ENCODE data around the gene CIBAR2. TPM values are rescaled to one million over a fixed set of nuclear protein-coding genes. Genes with fewer than 3 reads are reported as not detected.

CIBAR2 gene
- total and polyA plus RNA-seq, 9 of the 15 experiments (the other 6 are each of a cell fraction or from before 2014, with no cell fraction given), result not detected

GRCh38 chr16:85126394-85126704 is 14.1 kb upstream of the CIBAR2 start:
- H3K9me1 ChIP-seq (ENCODE audit: control insufficient read depth, insufficient read depth, low read length), result no peaks in the 10 kb centered on the region
- no peak for FAIRE-seq
- ATAC-seq, result no peak
- H3K36me3 ChIP-seq (ENCODE audit: control insufficient read depth, insufficient read depth, low read length), result no peaks in the 10 kb centered on the region
- no peak overlapping the region for H3K4me3 ChIP-seq
- no peak overlapping the region for H3K27ac ChIP-seq (ENCODE audit: extremely low read depth, low read depth, low read length)
- H3K9me3 ChIP-seq (replicated peaks; ENCODE audit: control insufficient read depth, insufficient read depth, low read depth, low read length), result peaks cover 3% of the 10 kb centered on the region; the same call in 1 of the 2 replicates
- peaks cover 9 to 22% of the 10 kb centered on the region in 2 experiments for H3K4me1 ChIP-seq (replicated peaks in 1 of 2; ENCODE audit: control insufficient read depth in 2 of 2, insufficient read depth in 2 of 2, low read length in 2 of 2)
- ChIA-PET POLR2A (interaction anchor here (0.6 kb wide), 1 partner anchor 9 kb away, joined by 4 read pairs; no protein-coding TSS in a partner anchor), CTCF (ENCODE audit: low intra/inter-chr PET ratio) (no interaction called here)
- no peak overlapping the region for H3K4me2 ChIP-seq (ENCODE audit: insufficient read depth, low read length)
- H3K27me3 ChIP-seq (ENCODE audit: control insufficient read depth in 2 of 2, insufficient read depth in 2 of 2, low read length in 2 of 2), result peaks cover 13 to 39% of the 10 kb centered on the region in 2 experiments; a peak in 3 of 5 replicates
- BruUV-seq (replicated peaks), result no TSS peak
- DNase-seq (ENCODE audit: extremely low read depth in 1 of 4, low spot score in 3 of 4), result no peak
- H2AFZ ChIP-seq (ENCODE audit: low read depth, low read length), result no peak overlapping the region
- in situ Hi-C loops (cut with MboI) (no loop called here), intact Hi-C loops (cut with micrococcal nuclease) (no loop called here)
- WGBS (ENCODE audit: insufficient coverage, low coverage, missing lambda C conversion rate), result 28% methylated on average over 12 of the region's 12 CpGs
- no peaks in the 10 kb centered on the region for H3K79me2 ChIP-seq (ENCODE audit: control insufficient read depth, insufficient read depth, low read length)
- peak overlapping the region in 1 of 2 experiments; percentile 75; a peak in 2 of 4 replicates for H3K9ac ChIP-seq (ENCODE audit: insufficient read depth in 1 of 2, low read depth in 2 of 2, low read length in 2 of 2)
- TF ChIP-seq ZNF24 (IDR thresholded peaks at IDR 0.05) (0 out of 2 replicates have a peak, but pooled peaks have one; percentile 34), ZFX (CRISPR knock-in tag; IDR thresholded peaks at IDR 0.05) (no peak), MTF1 (CRISPR knock-in tag; IDR thresholded peaks at IDR 0.05; ENCODE audit: borderline replicate concordance) (no peak), L3MBTL2 (IDR thresholded peaks at IDR 0.05) (no peak), BRCA1 (IDR thresholded peaks at IDR 0.05) (no peak), BRCA1 (CRISPR knock-in tag; IDR thresholded peaks at IDR 0.05) (no peak)
- TF ChIP-seq, protein P1, sequence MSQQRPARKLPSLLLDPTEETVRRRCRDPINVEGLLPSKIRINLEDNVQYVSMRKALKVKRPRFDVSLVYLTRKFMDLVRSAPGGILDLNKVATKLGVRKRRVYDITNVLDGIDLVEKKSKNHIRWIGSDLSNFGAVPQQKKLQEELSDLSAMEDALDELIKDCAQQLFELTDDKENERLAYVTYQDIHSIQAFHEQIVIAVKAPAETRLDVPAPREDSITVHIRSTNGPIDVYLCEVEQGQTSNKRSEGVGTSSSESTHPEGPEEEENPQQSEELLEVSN (IDR thresholded peaks at IDR 0.05; ENCODE audit: borderline replicate concordance in 1 of 2, extremely low read depth in 1 of 2, insufficient read depth in 1 of 2, insufficient read length in 1 of 2, low read depth in 1 of 2, low read length in 1 of 2, poor library complexity in 1 of 2, severe bottlenecking in 1 of 2), result peak in 1 of 2 experiments; percentile 19
- H4K20me1 ChIP-seq (replicated peaks; ENCODE audit: control insufficient read depth, insufficient read depth, low read length), result no peaks in the 10 kb centered on the region; the same call in 1 of the 2 replicates

All from K562 (cell line).